GM21723 (cell line): ENCODE measurements around the gene SIGLEC14.
"Not testable (repeated sequence)": the region's sequence is repeated elsewhere in the genome, so short reads cannot be mapped to it uniquely, and the experiment has no call there.

Source experiments
- ATAC-seq: cut with Tn5 transposase; IDR thresholded peaks from one replicate; pipeline ENCODE4 v1.9.1; 2021; ENCODE audit warnings: mild to moderate bottlenecking, moderate library complexity; ENCODE audit not compliant: unreplicated experiment

The SIGLEC14 gene, protein sequence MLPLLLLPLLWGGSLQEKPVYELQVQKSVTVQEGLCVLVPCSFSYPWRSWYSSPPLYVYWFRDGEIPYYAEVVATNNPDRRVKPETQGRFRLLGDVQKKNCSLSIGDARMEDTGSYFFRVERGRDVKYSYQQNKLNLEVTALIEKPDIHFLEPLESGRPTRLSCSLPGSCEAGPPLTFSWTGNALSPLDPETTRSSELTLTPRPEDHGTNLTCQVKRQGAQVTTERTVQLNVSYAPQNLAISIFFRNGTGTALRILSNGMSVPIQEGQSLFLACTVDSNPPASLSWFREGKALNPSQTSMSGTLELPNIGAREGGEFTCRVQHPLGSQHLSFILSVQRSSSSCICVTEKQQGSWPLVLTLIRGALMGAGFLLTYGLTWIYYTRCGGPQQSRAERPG

DNA sequence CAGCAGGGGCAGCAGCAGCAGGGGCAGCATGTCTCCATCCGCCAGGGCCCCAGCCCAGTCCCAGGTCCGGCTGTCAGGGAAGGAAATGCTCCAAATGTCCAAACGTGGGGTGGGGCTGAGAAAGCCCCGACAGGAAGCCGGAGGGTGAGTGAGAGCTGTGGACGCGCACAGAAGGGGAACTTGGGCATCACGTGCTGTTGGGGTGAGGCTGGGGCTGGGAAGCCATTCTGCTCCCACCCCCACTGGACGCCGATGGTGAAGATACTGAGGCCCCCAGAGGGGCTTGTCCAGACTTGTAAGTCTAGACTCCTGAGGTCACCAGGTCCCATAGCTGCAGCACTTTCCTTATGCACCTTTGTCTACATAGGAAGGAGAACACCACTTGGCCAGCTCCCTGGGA lies at the start of gene SIGLEC14:
SIGLEC14 (minus strand) TSS at position 96 of the 400 bp plus-strand sequence; CDS start at position 30, 66 bp downstream.
- ATAC-seq: not testable (repeated sequence)

DNA sequence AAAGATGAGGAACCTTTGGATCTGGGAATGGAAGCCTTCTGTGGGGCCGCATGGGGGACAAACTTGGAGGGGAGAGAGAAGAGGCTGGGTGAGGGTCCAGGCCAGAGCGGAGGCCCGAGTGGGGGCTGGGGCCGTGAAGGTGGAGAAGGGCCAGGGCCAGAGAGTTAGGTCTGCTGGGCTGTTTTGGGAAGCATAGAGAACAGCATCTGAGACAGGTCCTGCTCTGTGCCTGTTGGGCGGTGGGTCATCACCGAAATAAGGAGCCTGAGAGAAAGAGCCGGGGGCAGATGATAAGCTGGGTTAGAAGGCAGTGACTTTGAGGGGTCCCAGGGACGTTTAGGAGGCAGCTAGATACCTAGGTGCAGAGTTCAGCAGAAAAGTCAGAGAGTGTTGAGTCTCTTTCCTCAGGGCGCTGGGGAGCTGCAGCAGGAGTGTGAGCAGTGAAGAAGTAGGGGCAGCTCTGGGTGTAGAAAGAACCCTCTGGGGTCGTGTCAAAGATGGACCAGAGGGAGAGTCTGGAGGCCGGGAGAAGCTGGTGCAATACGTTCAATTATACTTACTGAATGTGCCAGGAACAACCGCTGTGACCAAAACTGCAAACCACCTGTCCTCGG lies 49.2 kb upstream of the SIGLEC14 start:
- no peak for ATAC-seq

GRCh38 chr19:51695088-51695487 lies 48.5 kb upstream of the SIGLEC14 start:
- ATAC-seq: no peak

DNA sequence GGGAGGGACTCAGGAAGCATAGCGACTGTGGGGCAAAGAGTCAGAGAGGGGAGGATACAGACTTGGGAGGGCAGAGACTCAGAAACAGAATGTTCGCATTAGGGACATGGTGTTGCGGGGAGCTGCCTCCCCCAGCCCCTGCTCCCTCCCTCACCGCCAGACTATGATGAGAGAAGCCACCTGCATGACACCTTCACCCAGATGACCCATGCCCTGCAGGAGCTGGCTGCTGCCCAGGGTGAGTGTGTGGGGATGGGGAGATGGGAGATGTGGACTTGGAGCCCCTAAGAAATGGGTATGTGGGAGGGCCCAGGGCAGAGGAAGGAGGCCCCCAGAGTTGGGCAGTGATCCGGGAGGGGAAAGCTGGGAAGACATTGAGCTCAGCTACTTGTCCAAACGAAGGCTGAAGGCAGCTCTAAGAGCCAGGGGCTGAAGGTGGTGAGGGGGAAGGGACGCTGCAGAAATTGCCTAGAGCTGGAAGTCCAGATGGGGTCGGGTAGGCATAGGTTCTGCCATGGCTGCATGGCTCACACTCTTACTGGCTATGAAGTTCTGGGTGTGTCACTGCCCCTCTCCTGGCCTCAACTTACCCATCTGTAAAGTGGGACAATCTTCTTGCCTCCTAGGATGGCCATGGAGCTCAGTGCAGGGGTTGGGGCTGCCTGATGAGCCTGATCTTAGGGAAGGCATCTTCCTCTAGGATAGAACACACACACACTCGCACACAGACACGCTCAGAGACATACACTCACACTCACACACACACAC lies 47.9 kb upstream of the SIGLEC14 start:
- no peak for ATAC-seq

- no peak for ATAC-seq
Measured at GRCh38 chr19:51693819-51694218, 47.2 kb upstream of the SIGLEC14 start.

GRCh38 chr19:51693260-51693659 lies 46.6 kb upstream of the SIGLEC14 start, which contains the start of gene SPACA6:
Gene SPACA6, plus strand, starts transcription at chr19:51693330. Its CDS starts 197 bp downstream, at chr19:51693527.
- no peak for ATAC-seq

DNA sequence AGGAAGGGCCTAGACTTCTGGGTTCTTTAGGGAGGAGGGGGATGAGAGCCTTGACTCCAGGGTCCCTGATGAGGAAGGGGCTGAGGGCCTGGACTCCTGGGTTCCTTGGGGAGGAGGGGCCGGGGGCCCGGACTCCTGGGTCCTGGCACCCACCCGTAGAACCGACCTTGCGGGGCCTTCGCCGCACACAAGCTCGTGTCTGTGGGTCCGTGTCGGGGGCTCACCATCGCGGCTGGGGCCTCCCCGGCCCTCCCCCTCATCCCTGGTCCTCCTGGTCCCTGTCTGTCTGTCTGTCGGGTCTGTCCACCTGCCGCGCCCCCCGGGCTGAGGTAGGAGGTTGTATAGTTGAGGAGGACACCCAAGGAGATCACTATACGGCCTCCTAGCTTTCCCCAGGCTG lies 45.8 kb upstream of the SIGLEC14 start:
- no peak for ATAC-seq

- no peak for ATAC-seq
Measured at GRCh38 chr19:51691584-51692428, 45.2 kb upstream of the SIGLEC14 start.

- ATAC-seq: no peak
Measured at GRCh38 chr19:51691074-51691583, 44.5 kb upstream of the SIGLEC14 start.

GRCh38 chr19:51690454-51691073 lies 43.9 kb upstream of the SIGLEC14 start:
- no peak for ATAC-seq

GRCh38 chr19:51689751-51690453 lies 43.3 kb upstream of the SIGLEC14 start:
- ATAC-seq: no peak

- no peak for ATAC-seq
Measured at GRCh38 chr19:51688671-51689571, 42.3 kb upstream of the SIGLEC14 start.

DNA sequence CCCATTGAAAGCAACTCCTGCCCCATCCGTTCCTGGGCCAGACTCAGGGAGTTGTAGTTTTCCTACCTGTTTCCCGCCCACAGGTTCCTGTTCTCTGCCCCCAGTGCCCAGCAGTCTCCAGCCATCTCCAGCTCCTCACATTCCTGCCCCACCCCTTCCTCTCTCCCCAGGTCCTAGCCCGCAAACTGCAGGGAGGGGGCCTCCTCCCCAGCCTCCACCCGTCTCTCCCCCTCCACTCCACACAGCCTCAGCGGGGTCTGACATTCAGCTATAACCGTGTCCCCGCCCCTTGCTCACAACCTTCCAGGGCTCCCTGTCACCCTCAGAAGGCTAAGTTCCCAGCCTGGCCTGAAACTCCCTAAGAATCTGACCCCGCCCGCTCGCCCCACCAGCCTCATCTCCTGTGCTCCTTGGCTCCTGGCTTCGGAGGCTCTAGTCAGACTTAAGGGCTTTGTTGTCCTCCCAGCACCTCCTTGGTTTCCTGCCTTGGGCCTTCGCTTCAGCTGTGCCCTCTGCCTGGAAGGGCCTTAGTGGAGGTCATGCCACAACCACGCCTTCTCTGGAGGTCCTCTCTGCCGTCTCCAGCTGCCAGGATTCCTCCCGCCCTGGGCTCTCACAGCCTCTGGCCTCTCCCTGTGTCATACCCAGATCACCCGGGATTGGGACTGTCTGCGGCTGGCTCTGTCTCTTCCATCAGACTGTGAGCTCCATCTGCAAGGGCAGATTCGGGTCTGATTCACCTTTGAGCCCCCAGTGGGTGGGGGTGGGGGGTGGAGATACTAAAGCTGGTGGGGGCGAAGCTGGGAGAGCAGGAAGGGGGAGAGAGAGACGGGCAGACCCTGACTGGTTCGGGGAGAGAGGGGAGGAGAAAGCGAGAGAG lies 41.4 kb upstream of the SIGLEC14 start:
- no peak for ATAC-seq

- ATAC-seq: no peak
Measured at GRCh38 chr19:51686171-51686570, 39.5 kb upstream of the SIGLEC14 start.

- ATAC-seq: no peak
Measured at GRCh38 chr19:51681286-51681941, 34.8 kb upstream of the SIGLEC14 start.

GRCh38 chr19:51680474-51680873 lies 33.8 kb upstream of the SIGLEC14 start:
- ATAC-seq: no peak

- no peak for ATAC-seq
Measured at GRCh38 chr19:51676566-51677083, 30.0 kb upstream of the SIGLEC14 start.
